Smooth muscle cell (in vitro differentiated cells): ENCODE measurements around the gene GPRC5C. TPM values are rescaled to one million over a fixed set of nuclear protein-coding genes. Genes with fewer than 3 reads are reported as not detected.
"Not testable (repeated sequence)": the region's sequence is repeated elsewhere in the genome, so short reads cannot be mapped to it uniquely, and the experiment has no call there.

Experiments
- DNase-seq: peaks from one replicate; lab custom pipeline; 2025; ENCODE audit not compliant: unreplicated experiment; lab: John Stamatoyannopoulos, UW
- H2AFZ ChIP-seq: fragments of 200-600 bp; sonication (generic); 2 replicates; pipeline ENCODE4 v1.6.0; 2016; ENCODE audit warnings: antibody characterized with exemption, low read depth, mild to moderate bottlenecking
- H3F3A ChIP-seq: fragments of 200-600 bp; sonication (generic); 2 replicates; pipeline ENCODE4 v1.6.0; 2017; ENCODE audit warnings: antibody characterized with exemption, low read depth
- H3K27ac ChIP-seq: fragments of 200-600 bp; sonication (generic); 2 replicates; pipeline ENCODE4 v1.5.1; 2016; ENCODE audit warnings: low read depth, mild to moderate bottlenecking
- H3K27me3 ChIP-seq: fragments of 200-600 bp; sonication (generic); 2 replicates; pipeline ENCODE4 v1.6.1; 2016; ENCODE audit warnings: low read depth, mild to moderate bottlenecking
- H3K36me3 ChIP-seq: fragments of 200-600 bp; sonication (generic); 2 replicates; pipeline ENCODE4 v1.5.1; 2016; ENCODE audit warnings: low read depth
- H3K4me1 ChIP-seq: fragments of 200-600 bp; sonication (generic); 2 replicates; pipeline ENCODE4 v1.5.1; 2016; ENCODE audit warnings: low read depth
- H3K4me2 ChIP-seq: fragments of 200-600 bp; sonication (generic); 2 replicates; pipeline ENCODE4 v1.6.0; 2016; ENCODE audit warnings: mild to moderate bottlenecking
- H3K4me3 ChIP-seq: fragments of 200-600 bp; sonication (generic); 2 replicates; pipeline ENCODE4 v1.5.1; 2016; ENCODE audit warnings: mild to moderate bottlenecking
- H3K79me2 ChIP-seq: fragments of 200-600 bp; sonication (generic); 2 replicates; pipeline ENCODE4 v1.6.0; 2016; ENCODE audit warnings: low read depth, mild to moderate bottlenecking
- H3K9ac ChIP-seq: fragments of 200-600 bp; sonication (generic); 2 replicates; pipeline ENCODE4 v1.6.0; 2016; ENCODE audit warnings: low read depth
- H3K9me3 ChIP-seq: fragments of 200-600 bp; sonication (generic); replicated peaks from 2 replicates; pipeline ENCODE4 v1.5.1; 2016; ENCODE audit warnings: low read depth
- H4K20me1 ChIP-seq: fragments of 200-600 bp; sonication (generic); 2 replicates; pipeline ENCODE4 v1.6.0; 2016; ENCODE audit warnings: low read depth
- CTCF ChIP-seq: fragments of 200-600 bp; sonication (generic); IDR thresholded peaks from 2 replicates; pipeline ENCODE4 v1.5.1; 2017; ENCODE audit warnings: borderline replicate concordance, mild to moderate bottlenecking, antibody characterized with exemption; ENCODE audit not compliant: insufficient read depth, poor library complexity, severe bottlenecking
- WGBS: methylation state at CpG from one replicate; pipeline ENCODE4 v1.1.7; 2016; ENCODE audit warnings: low lambda C conversion rate; 5-methylcytosine and 5-hydroxymethylcytosine counted together
- polyA plus RNA-seq: library from polyadenylated mRNA; unstranded; fragments of >200 nt; fragmentation: Nextera tagmentation; extraction: Ambion mirVana; gene quantifications from 2 replicates; pipeline ENCODE4 v1.2.1, GENCODE V29; 2016
- total RNA-seq: library from RNA; depleted of rRNA; stranded (reverse); fragments of >200 nt; gene quantifications from 2 replicates; pipeline ENCODE4 v1.2.3, GENCODE V29; 2014

GPRC5C gene
- total and polyA plus RNA-seq, 2 experiments from 2014 or later: 64.5 to 96.9 TPM

GRCh38 chr17:74404218-74404617, 27.7 kb upstream of the GPRC5C start:
- no peaks in the 10 kb centered on the region for H3K4me1 ChIP-seq
- 50% methylated on average over 7 of the region's 7 CpGs for WGBS
- no peaks in the 10 kb centered on the region for H3K79me2 ChIP-seq
- DNase-seq: no peak
- H3K27ac ChIP-seq: no peak overlapping the region
- no peaks in the 10 kb centered on the region for H3K9me3 ChIP-seq
- no peaks in the 10 kb centered on the region for H3F3A ChIP-seq
- no peak overlapping the region for H3K4me2 ChIP-seq
- H4K20me1 ChIP-seq: no peaks in the 10 kb centered on the region
- no peak overlapping the region for H3K9ac ChIP-seq
- no peak for TF ChIP-seq CTCF
- H2AFZ ChIP-seq: no peak overlapping the region
- no peaks in the 10 kb centered on the region for H3K27me3 ChIP-seq
- H3K4me3 ChIP-seq: no peak overlapping the region
- H3K36me3 ChIP-seq: no peaks in the 10 kb centered on the region

GRCh38 chr17:74404789-74405188, 27.1 kb upstream of the GPRC5C start:
- Histone ChIP-seq H3K79me2 (no peaks in the 10 kb centered on the region), H2AFZ (no peak overlapping the region), H3K4me2 (no peak overlapping the region), H3K9me3 (no peaks in the 10 kb centered on the region), H3K36me3 (no peaks in the 10 kb centered on the region), H3K27me3 (no peaks in the 10 kb centered on the region), H3K9ac (no peak overlapping the region), H3K4me3 (no peak overlapping the region), H3F3A (no peaks in the 10 kb centered on the region), H3K27ac (no peak overlapping the region), H3K4me1 (no peaks in the 10 kb centered on the region), H4K20me1 (no peaks in the 10 kb centered on the region)
- WGBS: 77% methylated on average over 6 of the region's 6 CpGs
- DNase-seq: no peak
- TF ChIP-seq CTCF: no peak

GRCh38 chr17:74405311-74405710, 26.6 kb upstream of the GPRC5C start:
- H3K4me3 ChIP-seq, H3K9ac ChIP-seq, DNase-seq, H3K79me2 ChIP-seq, H4K20me1 ChIP-seq, H3K36me3 ChIP-seq, H3K27ac ChIP-seq, H3K9me3 ChIP-seq, H2AFZ ChIP-seq, H3K27me3 ChIP-seq, H3K4me2 ChIP-seq, H3K4me1 ChIP-seq, H3F3A ChIP-seq: not testable (repeated sequence)
- 96% methylated on average over 5 of the region's 5 CpGs for WGBS

GRCh38 chr17:74407384-74407783, 24.5 kb upstream of the GPRC5C start:
- Histone ChIP-seq H3K27me3 (no peaks in the 10 kb centered on the region), H3F3A (no peaks in the 10 kb centered on the region), H3K36me3 (no peaks in the 10 kb centered on the region), H2AFZ (no peak overlapping the region), H3K4me2 (no peak overlapping the region), H3K9ac (no peak overlapping the region), H3K4me1 (no peaks in the 10 kb centered on the region), H3K27ac (no peak overlapping the region), H3K9me3 (no peaks in the 10 kb centered on the region), H3K79me2 (no peaks in the 10 kb centered on the region), H3K4me3 (no peak overlapping the region), H4K20me1 (no peaks in the 10 kb centered on the region)
- no peak for DNase-seq
- WGBS: 64% methylated on average over 5 of the region's 5 CpGs
- no peak for TF ChIP-seq CTCF
